ENCODE results near the gene KIRREL3. TPM values are rescaled to one million over a fixed set of nuclear protein-coding genes. Genes with fewer than 3 reads are reported as not detected.

The KIRREL3 gene
- total RNA-seq, 2 donors from 2014 or later, result 0.61 to 0.64 TPM

DNA sequence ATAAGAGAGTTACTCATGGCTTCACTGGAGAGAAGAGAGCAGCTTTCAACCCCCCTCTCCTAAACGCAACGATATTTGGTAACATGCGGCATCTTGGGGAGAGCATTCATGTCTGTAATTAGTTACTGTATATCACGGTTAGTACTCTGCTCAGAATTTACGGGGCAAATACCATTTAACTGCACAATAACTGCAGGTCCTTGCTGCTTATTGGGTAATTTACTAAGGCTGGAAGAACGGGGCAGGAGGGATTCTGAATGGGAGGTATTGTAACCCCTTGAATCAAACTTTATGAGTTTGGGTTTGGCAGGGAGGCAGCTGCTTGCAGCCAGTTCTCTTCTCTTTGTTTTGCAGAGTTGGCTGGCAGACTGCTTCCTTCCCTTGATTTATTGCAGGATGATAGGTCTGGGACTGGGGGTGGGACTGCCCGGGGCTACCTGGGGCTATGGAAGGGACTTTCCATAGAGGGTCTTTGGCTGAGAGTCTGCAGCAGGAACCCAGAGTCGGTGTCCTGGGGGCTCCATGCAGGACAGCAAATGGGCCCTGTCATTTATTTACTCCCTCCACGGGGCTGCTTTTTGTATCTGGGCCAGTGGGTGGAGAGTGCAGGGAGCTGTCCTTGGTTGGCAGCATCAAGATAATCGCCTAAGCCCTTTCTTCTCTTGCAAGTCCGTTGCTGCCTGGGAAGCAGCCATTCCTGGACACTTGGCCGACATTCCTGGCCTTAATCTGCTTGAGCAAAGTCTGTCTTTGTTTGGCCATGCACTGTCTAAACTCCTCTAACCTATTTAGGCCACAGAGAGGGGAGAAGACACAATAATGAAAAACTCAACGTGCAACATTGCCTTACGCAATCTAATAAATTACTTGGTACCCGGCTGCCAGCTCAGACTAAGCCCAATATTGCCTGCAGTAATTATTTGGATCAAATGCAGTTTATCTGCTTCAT is 456.2 kb downstream of the KIRREL3 start:
- Histone ChIP-seq H3K27me3 (no peaks in the 10 kb centered on the region), H3K9me3 (no peaks in the 10 kb centered on the region), H3K4me3 (no peak overlapping the region), H3K4me1 (no peaks in the 10 kb centered on the region), H3K9ac (ENCODE audit: low read depth in 2 of 2, low read length in 2 of 2) (no peak overlapping the region), H3K27ac (no peak overlapping the region), H3K36me3 (no peaks in the 10 kb centered on the region)
- DNase-seq, result peak; percentile 25
- TF ChIP-seq, protein P1, sequence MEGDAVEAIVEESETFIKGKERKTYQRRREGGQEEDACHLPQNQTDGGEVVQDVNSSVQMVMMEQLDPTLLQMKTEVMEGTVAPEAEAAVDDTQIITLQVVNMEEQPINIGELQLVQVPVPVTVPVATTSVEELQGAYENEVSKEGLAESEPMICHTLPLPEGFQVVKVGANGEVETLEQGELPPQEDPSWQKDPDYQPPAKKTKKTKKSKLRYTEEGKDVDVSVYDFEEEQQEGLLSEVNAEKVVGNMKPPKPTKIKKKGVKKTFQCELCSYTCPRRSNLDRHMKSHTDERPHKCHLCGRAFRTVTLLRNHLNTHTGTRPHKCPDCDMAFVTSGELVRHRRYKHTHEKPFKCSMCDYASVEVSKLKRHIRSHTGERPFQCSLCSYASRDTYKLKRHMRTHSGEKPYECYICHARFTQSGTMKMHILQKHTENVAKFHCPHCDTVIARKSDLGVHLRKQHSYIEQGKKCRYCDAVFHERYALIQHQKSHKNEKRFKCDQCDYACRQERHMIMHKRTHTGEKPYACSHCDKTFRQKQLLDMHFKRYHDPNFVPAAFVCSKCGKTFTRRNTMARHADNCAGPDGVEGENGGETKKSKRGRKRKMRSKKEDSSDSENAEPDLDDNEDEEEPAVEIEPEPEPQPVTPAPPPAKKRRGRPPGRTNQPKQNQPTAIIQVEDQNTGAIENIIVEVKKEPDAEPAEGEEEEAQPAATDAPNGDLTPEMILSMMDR (IDR thresholded peaks at IDR 0.05), result no peak
- intact Hi-C loops (cut with DNase I), result no loop called here

- Histone ChIP-seq H3K27ac (no peak overlapping the region), H3K36me3 (no peaks in the 10 kb centered on the region), H3K9ac (ENCODE audit: low read depth in 2 of 2, low read length in 2 of 2) (no peak overlapping the region), H3K4me3 (no peak overlapping the region), H3K27me3 (no peaks in the 10 kb centered on the region), H3K4me1 (no peaks in the 10 kb centered on the region), H3K9me3 (no peaks in the 10 kb centered on the region)
- no peak for DNase-seq
- TF ChIP-seq, protein P1 (IDR thresholded peaks at IDR 0.05), result no peak
- intact Hi-C loops (cut with DNase I), result no loop called here
Observed at GRCh38 chr11:126543691-126544090, 456.9 kb downstream of the KIRREL3 start.

DNA sequence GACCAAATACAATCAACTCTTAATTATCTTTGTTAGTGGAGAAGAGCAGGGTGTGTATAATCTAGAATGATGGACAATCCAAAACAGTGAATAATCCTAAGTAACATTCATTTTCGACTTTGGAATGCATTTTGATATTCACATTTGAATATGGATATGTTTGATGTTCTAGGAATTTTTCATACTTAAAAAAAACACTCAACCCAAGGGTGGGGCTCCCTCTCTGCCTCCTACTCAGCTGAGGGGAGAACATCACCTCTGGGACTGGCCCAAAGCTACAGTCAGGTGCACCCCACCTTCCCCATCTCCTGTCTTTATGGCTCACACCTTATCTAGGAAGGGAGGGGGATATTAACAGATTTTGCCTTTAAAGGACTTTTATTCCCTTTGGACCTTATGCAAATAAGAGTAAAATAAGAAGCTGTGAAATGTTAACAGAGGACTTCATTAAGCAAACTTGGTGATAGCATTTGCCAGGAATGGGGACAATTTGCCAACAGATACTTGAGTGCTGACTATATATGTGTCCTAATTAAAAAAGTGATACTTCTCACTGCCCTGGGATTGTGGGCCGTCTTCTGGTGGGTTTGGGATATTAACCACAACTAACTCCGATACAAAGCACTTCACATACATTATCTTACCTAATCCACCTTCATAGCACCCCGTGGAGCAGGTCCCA is 458.1 kb downstream of the KIRREL3 start:
- no peaks in the 10 kb centered on the region for H3K9me3 ChIP-seq
- intact Hi-C loops (cut with DNase I), result no loop called here

GRCh38 chr11:126538071-126538470 is 462.5 kb downstream of the KIRREL3 start:
- H3K27me3 ChIP-seq, result no peaks in the 10 kb centered on the region
- H3K4me1 ChIP-seq, result no peaks in the 10 kb centered on the region
- H3K4me3 ChIP-seq, result no peak overlapping the region
- no peak overlapping the region for H3K27ac ChIP-seq
- intact Hi-C loops (cut with DNase I), result no loop called here
- H3K9ac ChIP-seq (ENCODE audit: low read depth in 2 of 2, low read length in 2 of 2), result no peak overlapping the region
- no peaks in the 10 kb centered on the region for H3K36me3 ChIP-seq
- TF ChIP-seq, protein P1 (IDR thresholded peaks at IDR 0.05), result no peak
- DNase-seq, result no peak
- H3K9me3 ChIP-seq, result no peaks in the 10 kb centered on the region

More for the DNA sequence above, 458.1 kb downstream of the KIRREL3 start:
- no peaks in the 10 kb centered on the region for H3K4me1 ChIP-seq
- no peaks in the 10 kb centered on the region for H3K36me3 ChIP-seq
- H3K4me3 ChIP-seq, result no peak overlapping the region
- no peak overlapping the region for H3K9ac ChIP-seq (ENCODE audit: low read depth in 2 of 2, low read length in 2 of 2)
- no peaks in the 10 kb centered on the region for H3K27me3 ChIP-seq
- TF ChIP-seq, protein P1 (IDR thresholded peaks at IDR 0.05), result no peak
- no peak for DNase-seq
- no peak overlapping the region for H3K27ac ChIP-seq

DNA sequence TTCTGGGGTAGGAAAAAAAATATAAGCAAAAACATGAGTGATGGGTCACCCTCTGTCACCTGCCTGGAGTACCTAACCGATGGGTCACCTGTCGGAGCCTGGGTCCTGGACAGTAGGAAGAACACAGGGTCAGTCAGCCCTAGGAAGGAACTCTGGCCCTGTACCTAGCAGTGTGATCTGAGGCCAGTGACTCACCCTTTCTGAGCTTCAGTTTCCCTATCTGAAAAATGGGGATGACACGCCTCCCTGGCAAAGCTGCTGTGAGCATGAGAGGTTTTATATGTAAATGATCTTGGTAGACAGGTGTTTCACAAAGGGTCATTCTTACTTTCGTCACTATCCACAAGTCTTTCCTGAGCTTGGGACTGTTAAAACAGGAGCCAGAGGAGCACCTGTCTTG is 463.1 kb downstream of the KIRREL3 start:
- intact Hi-C loops (cut with DNase I), result no loop called here

More for the DNA sequence above, 463.1 kb downstream of the KIRREL3 start:
- Histone ChIP-seq H3K27ac (no peak overlapping the region), H3K9ac (ENCODE audit: low read depth in 2 of 2, low read length in 2 of 2) (no peak overlapping the region), H3K9me3 (no peaks in the 10 kb centered on the region), H3K27me3 (no peaks in the 10 kb centered on the region), H3K4me3 (no peak overlapping the region), H3K36me3 (no peaks in the 10 kb centered on the region), H3K4me1 (no peaks in the 10 kb centered on the region)
- TF ChIP-seq, protein P1 (IDR thresholded peaks at IDR 0.05), result no peak
- no peak for DNase-seq
